Activated T-cell treated with anti-CD3 and anti-CD28 coated beads for 1 hour (primary cell): ENCODE measurements around the gene SSBP3.

ENCODE experiments used
- DNase-seq: peaks from one replicate; pipeline ENCODE4 v3.0.0-alpha.2; 2020; ENCODE audit warnings: low read depth

The SSBP3 gene

DNA sequence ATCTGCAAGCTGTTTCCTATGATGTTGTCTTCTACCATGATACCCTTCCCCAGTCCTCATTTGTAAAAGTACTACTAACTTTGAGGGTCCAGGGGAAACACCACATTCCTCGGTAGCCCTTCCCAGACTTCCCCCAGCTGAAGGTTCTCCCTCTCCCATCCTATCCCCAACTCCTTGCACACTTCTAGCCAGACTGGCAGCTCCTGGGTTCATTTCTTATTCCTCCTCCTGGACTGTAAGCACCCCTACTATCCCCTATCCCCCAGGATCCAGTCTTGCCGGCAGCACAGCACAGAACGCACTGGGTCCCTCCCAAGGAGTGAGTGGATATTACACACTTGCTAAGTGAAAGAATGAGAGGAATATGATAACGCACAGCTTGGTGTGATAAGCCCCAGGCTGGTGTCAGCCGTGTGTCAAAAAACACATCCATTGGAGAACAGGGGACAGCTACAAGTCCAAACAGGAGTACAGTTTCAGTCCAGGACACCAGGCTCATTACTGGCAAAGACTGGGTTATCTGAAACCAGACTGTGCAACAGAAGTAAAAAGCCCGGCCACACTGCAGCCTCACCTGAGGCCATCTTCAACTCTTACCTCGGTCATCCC lies 100.2 kb downstream of the SSBP3 start:
- DNase-seq = no peak

DNA sequence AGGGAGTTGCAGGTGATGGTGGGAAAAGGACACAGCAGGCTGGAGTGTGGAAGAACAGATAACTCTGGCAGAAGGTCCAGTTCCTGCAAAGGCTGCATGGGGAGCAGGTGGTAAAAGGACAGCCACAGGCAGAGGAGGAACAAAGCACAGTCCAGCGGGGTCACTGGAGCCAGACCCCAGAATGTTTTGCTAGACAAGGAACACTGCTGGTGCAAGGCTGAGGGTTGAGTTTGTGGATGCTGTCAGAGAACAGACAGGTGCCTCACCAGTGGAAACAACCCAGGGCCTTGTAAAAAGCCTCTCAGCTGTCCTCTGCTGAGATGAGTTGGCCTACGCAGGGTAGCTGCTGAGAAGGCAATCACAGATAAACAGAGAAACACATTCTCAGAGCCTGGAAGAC lies 101.7 kb downstream of the SSBP3 start:
- no peak for DNase-seq

DNA sequence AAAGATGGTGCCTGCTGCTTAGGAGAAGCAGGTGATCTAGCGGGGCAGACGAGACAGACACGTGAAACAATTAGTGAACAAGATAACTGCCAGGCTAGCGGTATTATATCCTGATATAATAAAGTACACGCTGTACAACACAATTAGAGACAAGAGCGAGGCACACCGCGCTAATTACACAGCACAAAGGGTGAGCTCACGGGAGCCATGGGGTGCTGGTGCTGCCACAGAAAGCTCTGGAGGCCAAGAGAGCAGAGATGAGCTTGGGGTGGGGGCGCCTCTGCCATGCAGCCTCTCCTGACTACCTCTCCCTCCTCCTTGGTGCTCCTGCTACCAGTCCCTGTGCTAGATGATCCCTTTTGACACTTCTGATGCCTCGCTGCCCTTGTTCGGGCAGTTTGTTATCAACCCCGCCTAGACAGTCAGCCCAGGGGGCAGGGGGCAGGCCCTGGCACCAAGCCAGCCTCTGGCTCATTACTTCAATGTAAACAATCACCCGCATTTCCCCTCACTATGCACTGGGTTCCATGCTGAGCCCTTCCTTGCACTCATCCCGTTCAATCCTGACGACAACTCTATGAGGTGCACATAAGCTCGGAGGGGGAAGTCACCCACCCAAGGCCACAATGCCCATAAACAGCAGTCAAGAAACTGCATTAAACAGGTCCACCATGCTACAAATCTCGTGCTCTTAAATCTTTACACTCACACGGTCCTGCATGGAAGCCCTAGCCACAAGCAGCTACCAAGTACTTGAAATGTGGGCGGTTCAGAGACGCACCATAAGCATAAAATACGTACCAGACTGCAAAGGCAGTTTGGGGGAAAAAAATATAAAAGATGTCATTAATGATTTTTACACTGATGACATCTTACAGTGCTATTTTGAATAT lies 103.0 kb downstream of the SSBP3 start:
- DNase-seq = no peak

DNA sequence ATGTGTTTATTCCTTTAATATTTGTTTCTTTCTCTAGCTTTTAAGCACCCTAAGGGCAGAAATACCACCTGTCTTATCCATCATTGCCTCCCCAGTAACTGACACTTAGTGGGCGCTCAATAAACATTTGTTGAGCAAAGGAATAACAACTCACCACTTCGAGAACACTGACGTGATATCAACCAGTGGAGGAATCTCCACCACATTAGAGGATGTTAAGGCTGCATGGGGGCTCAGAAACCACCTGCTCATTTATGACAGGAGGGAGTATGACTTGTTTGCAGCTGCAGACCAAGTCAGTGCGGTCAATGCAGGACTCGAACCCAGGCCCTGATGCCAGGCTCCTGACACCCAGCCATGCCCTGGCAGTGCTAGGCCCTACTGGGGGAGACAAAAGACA lies 103.6 kb downstream of the SSBP3 start:
- DNase-seq = no peak

DNA sequence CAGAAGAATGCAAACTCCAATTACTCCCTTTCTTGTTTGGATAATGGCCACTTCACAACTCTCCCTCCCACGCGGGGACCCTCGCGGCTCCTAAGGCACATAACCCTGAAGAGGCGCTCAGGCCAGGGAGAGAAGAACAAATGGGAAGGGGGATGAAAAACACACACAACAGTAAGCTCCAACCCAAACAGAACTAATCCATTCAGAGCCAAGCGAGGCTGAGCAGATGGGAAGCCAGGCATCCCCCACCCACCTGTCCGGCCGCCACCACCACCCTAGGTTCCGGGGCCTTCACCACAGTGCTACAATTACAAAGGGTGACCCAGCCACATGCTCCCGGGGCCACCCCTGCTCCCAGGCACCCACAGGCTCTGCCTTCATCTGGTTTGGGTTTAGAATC lies 104.7 kb downstream of the SSBP3 start:
- no peak for DNase-seq

DNA sequence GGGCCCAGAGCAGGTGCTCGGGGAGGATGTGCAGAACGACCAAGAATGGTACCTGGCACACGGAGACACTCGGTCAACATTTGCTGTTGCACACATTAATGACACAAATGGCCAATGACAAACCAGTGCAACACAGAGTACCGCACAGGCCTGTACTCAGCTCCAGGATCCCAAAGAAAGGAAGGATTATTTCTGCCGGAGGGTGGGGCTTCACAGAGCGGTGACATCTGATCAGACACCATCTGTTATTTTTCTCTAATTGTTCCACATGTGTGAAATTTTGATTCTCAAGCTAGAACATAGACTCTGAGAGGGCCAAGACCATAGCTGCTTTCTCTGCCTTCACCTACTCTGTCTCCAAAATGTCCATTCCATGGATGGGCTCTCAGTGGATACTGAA lies 105.8 kb downstream of the SSBP3 start:
- no peak for DNase-seq

DNA sequence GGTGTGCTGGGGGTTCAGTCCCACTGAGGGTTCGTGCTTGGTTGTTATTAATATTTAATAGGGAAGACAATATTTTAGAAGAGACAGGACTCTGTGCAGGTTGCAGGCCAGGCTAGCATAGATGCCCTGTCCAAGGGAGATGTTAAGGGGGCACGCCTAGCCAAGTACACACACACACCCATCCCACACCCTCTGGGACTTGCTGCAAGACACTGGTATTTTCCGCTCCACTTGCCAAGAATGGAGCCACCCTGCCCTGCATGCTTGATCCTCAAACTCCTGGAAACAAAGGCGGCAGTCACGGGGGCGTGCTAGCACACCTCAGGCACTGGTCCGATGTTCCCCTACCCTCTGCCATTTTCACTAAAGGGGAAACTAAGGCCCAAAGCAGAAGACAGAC lies 107.2 kb downstream of the SSBP3 start:
- no peak for DNase-seq

DNA sequence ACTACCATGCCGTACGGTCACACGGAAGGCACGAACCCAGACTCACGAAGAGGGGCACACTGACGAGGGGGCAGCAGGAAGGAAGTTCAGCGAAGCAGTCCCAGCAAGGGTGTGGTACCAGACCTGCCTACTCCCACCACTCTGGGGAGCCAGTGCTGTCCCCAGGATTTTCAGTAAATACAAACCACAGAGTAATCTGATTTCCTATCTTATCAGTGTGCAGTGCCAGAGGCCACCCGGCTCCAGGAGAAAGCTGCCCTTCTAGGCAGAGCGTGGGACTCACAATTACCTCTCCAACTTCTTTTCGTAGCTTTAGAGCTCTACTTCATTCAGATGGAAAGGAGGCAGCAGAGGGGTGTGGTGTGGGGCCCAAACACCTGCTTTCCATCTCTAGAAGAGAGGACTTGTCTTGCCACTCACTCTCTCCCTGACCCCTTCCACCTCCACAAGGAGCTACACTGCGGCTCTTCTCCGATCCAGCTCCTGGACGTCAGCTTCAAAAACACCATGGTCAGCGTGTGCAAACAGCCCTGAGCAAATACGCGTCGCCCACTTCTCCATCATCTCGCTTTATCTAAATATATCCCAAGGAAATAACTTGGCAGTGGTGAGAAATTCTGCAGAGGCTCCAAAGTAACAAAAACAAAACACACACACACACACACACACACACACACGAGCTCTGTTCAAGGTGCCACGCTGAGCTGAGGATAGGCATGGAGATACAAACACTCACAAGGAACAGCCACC lies 107.7 kb downstream of the SSBP3 start:
- DNase-seq = no peak

DNA sequence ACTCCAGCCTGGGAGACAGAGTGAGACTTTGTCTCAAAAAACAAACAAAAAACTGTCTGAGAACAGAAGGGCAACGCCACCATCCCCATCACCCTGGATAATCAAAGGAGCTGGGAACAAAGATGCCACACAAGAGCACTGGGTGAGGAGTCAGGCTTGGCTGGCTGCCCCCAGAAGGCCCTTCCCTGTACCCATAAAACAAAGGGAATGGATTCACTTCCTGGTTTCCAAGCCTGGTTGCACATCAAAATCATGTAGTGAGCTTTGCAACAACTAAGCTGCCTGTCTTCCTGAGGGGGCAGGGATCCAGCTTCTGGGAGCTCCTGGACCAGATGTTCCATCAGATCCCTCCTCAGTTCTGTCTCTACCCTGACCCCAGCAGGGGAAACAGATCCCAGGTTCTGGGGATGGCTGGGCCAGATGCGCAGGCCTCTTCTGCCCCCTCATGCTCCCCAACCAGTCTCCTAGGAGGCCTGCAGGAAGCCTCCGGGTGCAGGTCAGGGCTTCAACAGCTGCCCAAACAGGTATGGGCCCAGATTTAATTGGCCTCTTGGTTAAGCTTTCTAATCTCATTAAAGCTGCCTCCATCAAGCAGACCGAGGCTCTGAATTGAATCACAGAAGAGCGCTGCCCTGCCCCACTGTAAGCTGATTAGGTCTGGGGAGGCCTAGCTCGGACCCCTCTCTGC lies 108.5 kb downstream of the SSBP3 start:
- no peak for DNase-seq

DNA sequence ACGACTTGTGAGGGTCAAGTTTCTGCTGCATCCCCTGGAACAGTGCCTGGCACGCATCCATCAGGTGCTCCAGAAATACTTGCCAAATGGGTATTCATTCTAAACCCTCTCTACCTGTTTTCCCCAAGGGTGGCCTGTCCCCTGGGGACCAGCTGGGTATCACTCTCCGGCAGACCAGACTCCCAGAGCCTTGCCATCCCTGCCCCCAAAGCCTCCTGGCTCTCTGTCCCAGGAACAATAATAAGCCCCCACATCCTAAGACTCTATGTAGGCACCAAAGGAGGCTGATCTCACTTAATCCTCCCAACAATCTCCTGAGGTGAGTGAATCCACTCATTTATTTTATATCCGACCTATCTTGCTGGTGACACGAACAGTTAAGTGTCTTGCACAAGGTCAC lies 109.5 kb downstream of the SSBP3 start:
- no peak for DNase-seq

DNA sequence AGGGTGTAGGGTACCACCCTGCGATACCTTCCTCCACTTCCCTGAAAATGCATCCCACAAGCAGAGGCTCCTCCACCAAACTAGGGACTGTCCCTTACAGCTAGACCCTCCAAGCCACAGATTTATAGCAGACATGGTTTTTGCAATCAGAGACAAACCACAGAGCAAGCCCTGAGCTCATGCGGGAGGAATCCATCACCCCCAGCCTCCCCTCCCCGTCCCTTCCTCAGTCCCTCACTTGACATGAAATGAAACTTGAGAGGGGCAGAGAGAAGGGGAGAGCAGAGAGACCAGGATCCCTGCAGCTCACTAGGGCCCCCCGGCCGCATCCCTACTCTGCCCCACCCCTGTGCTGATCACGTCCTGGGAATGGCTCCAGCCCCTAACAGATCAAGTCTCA lies 111.3 kb downstream of the SSBP3 start:
- no peak for DNase-seq

DNA sequence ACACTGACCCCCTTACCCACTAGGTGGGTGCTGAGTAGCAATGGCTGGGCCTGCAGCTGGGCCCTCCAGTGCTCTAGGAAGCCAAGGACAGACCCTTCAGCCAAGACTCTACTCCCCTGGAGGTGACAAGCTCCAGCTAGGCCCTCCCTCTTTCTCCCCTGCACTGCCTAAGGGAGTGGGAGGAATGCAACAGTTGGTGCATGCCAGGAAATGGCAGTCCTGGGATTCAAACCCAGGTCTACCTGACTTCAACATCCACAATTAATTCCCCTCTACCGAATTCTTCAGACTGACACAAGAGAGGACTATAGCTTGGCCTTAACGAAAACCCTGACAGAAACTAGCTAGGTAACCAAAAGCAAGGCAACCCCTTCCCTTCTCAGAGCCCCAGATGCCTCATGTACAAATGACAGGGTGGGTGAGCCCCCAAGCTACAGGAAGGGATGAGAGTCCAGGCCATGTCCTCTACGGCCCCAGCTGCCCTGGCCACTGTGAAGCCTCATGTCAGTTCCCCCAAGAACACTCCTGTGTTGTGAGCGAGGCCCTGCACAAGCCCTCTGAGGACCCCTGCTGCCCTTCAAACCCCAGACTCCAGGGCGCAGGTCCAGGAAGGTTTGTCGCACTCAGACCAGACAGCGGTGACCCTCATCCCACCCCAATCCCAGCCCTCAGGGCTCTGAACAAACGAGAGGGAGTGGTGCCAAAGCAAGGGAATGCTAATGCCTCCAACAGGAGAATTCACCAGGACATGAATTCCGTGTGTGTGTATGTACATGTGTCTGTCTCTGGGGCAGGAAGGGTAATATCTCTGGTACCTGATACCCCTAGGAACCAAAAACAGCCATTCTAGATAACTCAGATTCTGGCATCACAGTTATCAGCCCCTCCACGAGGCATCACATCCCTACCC lies 113.9 kb downstream of the SSBP3 start:
- no peak for DNase-seq

DNA sequence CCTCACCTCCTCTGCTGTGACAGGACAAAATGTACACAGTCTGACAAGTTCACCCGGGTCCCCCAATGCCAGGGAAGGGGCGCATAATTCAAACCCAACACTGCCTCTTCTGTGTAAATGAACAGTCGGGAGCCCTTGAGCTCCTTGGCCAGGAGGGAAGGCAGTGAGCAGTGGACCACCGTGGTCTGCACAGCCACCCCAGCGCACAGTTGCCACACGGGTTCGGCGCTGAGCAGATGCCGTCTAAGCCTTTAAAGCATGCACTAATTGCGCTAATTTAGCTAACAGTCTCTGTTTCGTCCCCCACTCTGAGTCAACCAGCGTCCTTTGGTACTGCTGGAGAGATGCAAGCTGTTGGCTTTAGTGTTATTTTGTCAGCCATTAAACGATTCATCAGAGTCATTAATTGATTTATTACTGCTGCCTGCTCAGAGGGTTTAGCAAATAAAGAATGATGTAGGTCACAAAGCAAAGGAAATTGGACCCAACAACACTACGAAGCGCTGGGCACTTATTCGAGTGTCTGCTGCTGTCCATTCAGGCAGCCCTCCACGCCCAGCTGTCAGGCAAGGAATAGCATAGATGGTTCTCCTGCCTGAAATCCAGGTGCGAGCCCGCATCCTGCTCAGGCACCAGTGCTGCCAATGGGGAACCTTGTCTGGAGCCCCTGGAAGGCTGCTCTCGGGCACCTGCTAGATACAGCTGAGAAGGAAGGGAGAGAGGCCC lies 114.8 kb downstream of the SSBP3 start:
- no peak for DNase-seq

DNA sequence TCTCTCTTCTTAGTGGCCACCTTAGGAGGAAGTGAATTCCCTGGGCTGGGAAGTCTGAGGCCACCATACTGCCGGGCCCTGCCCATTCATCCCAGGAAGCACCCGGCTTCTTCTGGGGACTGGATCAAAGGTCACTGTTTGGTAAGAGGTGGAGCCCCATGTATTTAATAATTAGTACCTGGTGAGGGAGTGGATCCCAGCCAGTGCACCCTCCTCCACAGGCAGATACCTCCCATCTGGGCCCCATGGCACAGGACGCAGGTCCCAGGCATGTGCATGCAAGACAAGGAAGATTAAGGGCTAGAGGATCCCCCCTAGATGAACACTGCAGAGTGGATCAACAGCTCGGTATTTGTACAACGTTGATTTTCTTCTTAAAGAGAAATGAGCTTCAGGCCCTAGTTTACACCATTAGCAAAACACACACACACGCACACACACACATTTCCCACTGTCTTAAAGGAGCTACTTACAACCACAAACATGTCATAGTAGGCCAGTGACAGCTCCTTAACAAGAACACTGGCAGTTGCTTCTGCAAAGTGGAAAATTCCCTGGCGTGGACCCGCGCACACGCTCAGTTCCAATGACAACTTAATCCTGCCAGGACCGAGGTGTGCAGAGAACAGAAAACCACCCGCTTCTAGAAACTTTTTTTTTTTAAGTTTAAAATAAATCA lies 115.5 kb downstream of the SSBP3 start:
- no peak for DNase-seq

DNA sequence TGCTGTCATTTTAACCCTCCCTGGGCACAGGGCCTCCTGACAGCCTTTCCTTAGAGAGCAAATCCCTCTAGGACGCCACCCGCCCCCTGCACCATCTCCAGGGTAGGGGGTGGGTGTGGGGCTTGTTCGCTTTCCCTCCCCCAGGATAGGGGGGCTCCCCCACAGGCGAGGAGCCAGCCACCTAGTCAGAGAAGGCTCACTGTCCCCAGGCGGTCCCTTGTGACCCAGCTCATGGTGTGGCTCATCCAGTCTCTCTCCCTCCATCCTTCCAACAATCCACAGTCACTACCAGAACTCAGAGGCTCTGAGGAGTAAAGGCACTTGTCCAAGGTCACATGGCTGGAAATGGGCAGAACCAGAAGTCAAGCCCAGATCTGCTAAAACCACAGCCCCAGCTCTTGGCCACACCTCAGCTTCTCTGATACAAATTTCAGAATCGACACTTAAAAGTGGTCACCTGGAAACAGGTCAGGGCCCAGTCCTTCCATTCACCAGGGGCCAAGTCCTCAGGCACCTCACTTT lies 116.4 kb downstream of the SSBP3 start:
- no peak for DNase-seq

DNA sequence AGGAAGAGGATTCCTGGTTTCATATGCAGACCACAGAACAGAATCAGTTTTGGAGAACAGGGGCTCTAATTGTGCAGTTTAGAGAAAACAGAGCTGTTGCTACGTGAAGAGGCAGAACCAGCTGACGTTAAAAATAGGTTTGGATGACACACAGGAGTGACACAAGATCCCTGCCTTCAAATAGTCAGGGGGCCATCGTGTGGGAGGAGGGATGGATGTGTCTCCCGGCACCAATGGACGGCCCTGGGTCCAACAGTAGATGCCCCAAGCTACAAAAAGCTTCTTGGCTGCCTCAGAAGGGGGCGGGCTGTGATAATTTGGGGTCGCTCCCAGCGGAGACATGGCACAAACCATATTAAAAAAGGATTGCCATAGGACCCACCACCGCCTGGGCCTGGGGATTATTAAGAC lies 118.4 kb downstream of the SSBP3 start:
- DNase-seq = no peak

DNA sequence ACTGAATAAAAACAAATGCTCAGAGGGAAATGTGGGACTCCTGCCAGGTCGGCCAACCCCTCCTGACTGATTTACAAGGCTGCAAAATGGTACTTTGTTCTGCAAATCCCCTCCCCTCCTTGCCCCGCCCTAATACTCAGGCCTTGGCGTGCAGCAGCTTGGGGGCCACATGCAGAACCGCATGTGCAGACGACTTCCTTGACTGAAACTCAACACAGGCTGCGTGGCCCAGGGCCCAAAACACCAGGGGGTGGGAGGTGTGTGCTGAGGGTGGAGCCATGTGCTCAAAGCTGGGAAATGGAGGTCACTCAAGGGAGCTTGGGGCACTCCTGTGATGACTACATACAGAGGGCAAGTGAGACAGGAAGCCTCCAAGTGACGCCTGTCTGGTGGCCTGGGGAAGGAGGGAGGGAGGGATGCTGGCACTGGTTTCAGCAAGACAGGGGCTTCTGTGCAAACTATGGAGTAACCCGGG lies 119.0 kb downstream of the SSBP3 start:
- peak; percentile 46 for DNase-seq

DNA sequence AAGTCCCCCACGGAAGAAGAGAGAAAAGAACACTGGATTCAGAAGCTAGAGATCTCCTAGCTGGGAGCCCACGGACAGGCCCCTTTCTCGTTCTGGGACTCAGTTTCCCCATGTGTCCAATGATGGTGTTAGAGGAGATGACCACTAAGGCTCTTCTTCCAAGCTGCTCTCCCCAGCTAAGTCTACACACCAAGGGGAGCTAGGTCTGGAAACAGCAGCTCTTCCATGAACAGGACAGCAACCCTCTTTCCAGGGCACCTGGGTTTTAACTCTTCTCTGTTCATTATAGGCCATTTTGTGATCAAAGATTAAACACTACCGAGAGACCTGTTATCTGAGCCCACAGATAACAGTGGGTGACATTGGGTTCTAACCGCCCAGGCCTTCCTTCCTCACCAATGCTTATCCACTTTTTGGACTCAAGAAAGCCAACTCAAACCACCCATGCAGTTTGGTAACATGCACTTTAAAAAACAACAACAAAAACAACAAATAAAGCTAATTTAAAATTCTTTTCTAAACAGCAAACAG lies 120.3 kb downstream of the SSBP3 start:
- no peak for DNase-seq

DNA sequence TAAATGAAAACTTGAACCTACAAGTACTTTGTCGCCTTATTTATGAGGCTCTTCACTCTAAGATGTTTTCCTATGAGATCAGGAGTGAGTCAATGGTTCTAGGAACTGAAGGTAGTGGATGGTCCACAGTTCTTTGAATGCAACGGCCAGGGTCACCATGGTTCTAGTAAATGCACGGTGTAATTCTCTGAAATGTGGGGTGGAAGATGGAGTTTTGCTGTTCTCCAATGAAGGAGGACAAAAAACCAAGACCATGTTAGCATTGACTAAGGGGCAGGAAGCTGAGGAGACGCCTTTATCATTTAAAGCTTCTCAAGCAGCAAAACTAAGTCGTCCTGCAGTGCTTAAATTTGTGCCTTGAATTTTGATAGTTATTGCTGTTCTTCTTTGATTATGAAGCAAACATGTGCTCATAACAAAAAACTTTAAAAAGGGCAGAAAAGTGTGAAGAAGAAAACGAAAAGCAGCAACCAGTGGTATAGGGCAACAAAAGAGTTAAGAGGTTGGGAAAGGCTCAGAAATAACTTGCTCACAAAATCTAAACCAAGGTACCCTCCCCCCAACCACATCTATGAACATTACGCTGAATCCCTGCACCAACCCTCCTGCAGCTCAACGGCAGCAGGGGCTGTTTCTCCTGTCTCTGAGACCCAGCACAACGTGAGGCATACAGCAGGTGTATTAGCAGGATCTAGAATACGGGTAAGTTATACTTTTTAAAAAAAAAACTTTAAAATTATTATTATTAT lies 121.2 kb downstream of the SSBP3 start:
- DNase-seq = no peak
